Stimulated activated CD4-positive, alpha-beta T cell treated with anti-CD3 and anti-CD28 coated beads, Interleukin-2, amount 100 ng/mL, for 24 hours (primary cell): ENCODE data around the gene KCNF1.

Source experiments
- DNase-seq, 2 donors: peaks; one replicate each; pipeline ENCODE4 v3.0.0-alpha.2; 2020

KCNF1 gene

DNA sequence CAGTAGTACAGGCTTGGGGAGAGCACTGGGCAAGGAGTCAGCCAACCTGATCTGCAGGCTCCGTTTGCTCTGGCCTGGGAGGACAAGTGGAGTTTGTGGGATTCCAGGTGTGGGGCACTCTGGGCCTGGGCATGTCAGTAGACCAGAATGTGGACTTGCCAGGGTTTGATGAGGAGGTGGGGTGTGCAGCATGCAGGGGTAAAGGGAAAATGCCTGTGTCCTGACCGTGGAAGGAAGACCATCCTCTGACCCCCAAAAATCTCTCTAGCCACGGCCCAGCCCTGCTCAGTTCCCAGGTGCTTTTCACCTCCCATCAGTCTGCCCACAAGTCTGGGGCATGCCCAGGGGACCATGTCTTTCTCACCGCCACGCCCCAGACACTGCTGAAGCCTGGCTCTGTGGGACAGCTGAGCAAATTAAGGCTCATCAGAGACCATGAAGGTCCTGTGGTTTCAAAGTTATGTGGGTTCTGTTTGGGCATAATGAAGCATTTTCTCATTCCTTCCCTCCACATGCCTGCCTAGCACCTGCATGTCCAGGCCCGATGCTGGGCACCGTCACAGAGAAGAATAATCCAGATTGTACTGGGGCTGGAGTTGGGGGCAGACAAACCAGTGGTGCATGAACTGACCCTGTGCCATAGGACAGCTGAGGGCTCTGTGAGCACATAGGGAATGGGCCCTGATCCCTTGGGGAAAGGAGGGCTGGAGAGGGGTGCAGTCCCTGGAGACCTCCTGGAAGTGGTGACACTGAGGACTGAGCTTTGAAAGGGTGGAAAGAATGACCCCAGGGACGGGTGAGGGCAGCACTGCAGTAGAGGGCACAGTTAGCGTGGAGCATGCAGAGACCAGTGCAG lies 6.5 kb upstream of the KCNF1 start:
- DNase-seq: no peak

GRCh38 chr2:10905862-10906143 lies 5.9 kb upstream of the KCNF1 start:
- no peak for DNase-seq

DNA sequence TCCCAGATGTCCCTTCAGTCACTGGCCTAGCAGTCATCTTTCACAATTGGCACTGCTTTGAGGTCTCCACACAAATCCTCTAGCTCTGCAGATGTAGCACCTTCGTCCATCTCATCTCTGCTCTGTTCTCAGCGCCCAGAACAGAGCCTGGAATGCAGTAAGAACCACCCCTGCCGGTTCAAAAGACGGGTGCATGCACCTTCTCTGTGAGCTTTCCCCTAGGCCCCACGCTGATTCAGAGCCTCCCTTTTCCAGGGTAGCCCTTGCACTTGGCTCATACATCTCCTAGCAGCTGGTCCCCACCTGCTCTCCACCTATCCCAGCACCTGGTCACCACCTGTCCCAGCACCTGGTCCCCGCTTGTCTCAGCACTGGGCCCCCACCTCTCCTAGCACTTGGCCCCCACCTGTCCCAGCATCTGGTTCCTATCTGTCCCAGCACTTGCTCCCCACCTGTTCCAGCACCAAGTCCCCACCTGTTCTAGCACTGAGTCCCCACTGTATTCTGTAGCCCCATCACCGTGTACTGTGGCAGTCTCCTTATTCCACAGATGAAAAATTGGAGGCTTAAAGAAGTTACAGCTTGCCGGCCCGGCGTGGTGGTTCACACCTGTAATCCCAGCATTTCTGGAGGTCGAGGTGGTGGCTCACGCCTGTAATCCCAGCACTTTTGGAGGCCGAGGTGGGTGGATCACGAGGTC lies 4.7 kb upstream of the KCNF1 start:
- no peak for DNase-seq

- no peak for DNase-seq
Observed at GRCh38 chr2:10908195-10908594, 3.5 kb upstream of the KCNF1 start.

GRCh38 chr2:10909050-10909995 lies 2.4 kb upstream of the KCNF1 start:
- DNase-seq: peak in 1 of 2 donors; percentile 28

- no peak for DNase-seq
Observed at GRCh38 chr2:10909996-10910341, 1.8 kb upstream of the KCNF1 start.

DNA sequence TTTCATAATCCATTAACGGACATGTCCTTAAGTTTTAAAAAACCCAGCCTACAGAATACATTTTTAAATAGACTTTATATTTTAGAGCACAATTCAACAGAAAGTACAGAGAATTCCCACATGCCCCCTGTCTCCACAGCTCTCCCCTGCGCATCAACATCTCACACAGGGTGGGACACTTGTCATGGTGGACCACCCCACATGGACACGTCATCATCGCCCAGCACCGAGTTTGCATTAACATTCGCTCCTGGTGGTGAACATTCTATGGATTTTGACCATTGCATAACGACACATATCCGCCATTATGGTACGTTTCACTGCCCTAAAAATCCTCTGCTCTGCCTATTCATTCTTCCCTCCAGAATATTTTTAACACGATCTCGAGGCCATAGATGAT lies 1.1 kb upstream of the KCNF1 start:
- no peak for DNase-seq

GRCh38 chr2:10912076-10912731 lies 470 bp downstream of the KCNF1 start:
- no peak for DNase-seq

DNA sequence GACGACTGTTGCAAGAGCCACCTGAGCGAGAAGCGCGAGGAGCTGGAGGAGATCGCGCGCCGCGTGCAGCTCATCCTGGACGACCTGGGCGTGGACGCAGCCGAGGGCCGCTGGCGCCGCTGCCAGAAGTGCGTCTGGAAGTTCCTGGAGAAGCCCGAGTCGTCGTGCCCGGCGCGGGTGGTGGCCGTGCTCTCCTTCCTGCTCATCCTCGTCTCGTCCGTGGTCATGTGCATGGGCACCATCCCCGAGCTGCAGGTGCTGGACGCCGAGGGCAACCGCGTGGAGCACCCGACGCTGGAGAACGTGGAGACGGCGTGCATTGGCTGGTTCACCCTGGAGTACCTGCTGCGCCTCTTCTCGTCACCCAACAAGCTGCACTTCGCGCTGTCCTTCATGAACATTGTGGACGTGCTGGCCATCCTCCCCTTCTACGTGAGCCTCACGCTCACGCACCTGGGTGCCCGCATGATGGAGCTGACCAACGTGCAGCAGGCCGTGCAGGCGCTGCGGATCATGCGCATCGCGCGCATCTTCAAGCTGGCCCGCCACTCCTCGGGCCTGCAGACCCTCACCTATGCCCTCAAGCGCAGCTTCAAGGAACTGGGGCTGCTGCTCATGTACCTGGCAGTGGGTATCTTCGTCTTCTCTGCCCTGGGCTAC lies 1.2 kb downstream of the KCNF1 start:
- DNase-seq: no peak

- DNase-seq: no peak
Observed at GRCh38 chr2:10913501-10914271, 2.0 kb downstream of the KCNF1 start.

- peak in 1 of 2 donors; percentile 17 for DNase-seq
Observed at GRCh38 chr2:10914272-10914693, 2.5 kb downstream of the KCNF1 start.

DNA sequence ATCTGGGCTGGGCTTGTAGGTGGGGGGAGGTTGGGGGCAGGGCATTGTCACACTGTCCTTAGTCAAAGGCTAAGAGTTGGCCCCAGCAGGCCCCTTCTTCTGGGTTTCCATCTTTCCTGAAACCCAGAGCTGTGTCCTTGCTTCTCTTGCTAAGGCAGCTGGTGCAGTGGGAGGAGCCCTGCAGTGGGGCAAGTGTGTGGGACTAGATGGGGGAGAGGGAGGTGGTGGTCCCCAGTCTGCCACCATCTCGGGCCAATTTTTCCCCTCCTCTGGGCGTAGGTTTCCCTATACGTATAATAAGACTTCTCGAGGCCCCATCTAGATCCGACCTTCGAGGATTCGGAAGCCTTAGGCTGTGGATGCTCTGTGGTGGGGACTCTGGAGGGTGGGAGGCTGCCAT lies 3.5 kb downstream of the KCNF1 start:
- DNase-seq: no peak

DNA sequence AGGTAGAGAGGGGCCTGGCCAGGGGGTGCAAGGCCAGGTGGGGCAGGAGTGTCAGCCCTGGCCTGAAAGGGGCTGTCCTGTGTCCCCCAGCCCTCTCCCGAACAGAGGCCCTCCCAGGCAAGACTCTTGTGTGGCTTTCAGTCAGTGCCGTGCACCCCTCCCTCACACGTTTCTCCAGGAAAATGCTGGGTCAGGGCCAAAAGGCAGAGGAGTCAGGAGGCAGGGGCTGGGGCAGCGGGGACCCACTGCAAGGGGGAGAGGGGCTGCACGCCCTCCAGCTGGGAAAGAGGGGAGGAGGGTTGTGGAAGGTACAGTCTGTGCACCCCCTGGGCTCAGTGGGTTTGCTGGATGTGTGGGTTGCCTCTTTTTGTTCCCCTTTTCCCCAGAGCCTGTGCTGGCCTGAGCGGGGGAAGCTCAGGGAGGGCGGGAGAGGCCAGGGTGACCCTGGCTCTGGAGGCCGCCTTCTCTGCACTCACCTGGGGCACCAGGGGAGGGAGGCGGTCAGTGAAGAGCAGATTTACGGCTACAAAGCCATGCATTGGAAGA lies 4.1 kb downstream of the KCNF1 start:
- DNase-seq: no peak

DNA sequence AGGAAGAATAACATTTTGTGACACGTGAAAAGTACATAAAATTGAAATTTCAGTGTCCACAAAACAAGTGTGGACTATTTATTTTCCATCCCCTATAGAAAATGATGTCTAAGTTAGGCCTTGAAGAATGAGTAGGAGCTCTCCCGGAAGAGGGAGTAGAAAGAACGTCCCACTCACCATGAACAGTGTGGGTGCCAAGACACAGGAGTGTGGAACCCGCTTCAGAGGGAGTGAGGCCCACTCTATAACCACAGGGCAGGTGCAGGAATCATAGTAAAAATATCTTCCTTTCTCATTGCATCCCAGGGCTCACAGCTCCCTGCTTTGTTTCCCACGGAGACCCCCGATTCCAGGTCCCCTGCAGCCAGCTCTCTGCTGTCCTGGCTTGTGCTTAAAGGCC lies 5.2 kb downstream of the KCNF1 start:
- no peak for DNase-seq

DNA sequence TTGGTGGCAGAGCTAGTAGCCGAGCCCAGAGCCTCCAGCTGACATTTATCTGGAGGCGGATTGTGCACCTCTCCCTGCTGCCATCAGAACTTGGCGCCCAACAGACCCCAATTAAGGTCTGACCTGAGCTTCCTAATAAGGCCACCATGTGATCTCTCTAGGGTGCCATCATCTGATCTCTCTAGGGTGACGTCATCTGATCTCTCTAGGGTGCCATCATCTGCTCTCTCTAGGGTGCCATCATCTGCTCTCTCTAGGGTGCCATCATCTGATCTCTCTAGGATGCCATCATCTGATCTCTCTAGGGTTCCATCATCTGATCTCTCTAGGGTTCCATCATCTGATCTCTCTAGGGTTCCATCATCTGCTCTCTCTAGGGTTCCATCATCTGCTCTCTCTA lies 6.2 kb downstream of the KCNF1 start:
- no peak for DNase-seq

DNA sequence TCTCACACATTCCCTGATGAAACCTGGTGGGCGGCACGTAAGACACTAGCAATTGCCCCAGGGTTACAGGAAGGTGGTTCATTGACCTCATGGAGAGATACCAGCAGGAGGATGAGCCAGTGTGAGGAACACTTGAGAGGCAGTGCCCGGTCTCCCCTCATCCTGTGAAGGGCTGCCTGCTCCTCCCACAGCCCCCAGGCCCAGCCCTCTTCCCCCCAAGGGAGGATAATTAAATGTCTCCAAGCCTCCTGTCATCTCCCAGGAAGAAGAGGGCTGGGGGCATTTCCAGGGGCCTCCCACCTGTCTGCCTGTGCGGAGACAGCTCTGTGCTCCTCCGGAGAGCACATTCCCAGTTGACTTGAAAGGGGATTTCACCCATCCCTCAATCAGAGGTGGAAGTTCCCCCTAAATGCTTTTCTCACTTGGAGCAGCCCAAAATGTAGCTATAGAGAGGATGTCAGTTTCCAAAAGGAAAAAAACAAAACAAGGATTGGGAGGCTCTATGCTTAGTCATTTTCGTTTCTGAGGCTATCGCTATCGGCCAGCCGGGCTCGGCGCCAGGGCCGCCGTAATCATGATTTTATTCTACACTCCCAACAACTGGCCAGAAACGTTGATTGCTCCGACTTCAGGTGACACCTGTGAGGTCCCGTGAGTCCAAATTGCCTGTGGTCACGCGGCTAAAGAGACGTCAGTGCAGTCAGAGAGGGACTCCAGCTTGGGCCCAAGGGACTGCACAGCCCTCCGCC lies 7.1 kb downstream of the KCNF1 start:
- DNase-seq: no peak

DNA sequence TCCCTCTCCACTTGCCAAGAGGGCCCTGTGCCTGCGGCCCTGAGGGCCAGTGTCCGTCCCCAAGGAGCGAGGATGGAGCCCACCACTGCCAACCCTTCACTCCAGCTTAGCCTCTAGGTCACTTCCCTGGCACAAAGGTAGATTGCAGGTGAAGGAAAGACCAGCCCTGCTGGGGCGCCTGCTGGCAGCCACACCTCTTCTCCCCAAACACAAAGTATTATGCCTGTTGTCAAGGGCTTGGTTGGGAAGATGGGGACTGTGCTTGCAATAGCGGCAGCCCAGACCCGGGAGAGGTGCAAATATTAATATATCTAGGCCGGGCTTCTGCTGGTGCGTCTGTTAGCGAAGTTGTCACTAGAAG lies 7.7 kb downstream of the KCNF1 start:
- DNase-seq: no peak

DNA sequence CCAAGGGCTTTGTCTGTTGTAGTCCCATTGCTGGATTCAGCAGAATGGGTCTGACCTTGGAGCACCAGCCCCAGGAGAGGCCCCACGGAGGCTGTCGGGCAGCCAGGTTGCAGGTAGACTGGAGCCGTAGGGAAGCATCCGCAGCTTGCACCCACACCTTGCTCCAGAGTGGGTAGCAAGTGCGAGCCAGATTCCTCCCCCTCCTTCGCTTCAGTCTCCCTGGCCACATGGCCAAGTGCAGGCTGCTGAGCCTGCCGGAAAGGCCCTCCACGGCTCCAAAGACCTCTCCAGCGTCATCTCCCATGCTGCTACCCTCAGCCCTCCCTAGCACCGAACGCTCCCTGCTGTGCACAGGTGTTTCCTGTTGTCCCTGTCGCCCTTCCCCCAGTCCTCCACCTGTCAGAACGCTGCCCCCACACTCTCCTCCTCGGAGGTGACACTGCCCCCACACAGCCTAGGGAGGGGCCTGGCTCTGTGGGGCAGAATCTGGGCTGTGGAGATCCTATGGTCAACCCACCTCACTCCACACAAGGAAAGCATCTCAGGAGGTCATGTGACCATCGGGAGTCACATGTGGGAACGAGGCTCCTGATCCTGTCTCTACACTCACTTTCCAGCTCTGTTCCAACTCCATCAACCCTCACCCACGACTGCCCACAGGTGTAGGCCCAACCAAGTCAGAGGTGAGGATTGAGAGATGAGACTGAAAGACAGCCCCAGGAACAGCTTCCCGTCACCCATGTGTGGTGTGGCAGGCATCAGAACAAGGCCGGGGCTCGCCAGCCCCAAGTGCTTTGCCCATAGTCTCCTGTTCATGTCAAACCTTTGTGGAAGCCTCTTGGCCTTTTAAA lies 8.3 kb downstream of the KCNF1 start:
- no peak for DNase-seq

DNA sequence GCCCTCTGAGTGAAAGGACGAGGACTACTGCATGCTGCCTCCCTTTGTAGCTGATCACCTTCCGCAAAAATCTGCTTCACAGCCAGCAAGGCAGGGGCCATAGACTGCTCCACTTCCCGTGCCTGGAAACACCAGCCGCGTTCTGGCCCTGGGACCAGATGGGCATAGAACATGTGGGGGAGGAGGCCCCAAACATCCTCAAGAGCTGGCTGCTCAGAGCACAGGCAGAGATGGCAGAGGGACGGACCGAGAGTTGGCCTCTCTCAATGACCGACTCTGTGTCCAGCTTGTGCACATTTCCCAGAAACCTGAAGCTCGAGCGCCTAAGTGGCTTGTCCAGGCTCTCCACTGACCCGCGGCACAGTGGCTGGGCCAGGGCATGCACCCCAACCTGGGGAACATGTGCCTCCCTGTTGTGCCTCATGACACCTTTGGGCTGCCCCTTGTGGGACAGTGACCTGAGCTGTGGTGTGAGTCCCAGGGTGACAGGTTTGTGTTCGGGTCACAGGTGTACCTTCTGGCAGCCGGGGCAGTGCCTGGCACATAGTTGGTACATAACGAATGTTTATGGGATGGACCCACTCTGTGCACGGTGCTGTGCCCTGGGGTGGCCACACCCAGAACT lies 9.1 kb downstream of the KCNF1 start:
- no peak for DNase-seq
